Activated CD8-positive, alpha-beta memory T cell treated with anti-CD3 and anti-CD28 coated beads, Interleukin-2, amount 50 U/mL, for 1 hour (primary cell): Measurements from ENCODE around the gene CTBP1.

Source experiments
- DNase-seq: peaks from one replicate; pipeline ENCODE4 v3.0.0-alpha.2; 2020; ENCODE audit errors: extremely low read depth

Gene CTBP1

DNA sequence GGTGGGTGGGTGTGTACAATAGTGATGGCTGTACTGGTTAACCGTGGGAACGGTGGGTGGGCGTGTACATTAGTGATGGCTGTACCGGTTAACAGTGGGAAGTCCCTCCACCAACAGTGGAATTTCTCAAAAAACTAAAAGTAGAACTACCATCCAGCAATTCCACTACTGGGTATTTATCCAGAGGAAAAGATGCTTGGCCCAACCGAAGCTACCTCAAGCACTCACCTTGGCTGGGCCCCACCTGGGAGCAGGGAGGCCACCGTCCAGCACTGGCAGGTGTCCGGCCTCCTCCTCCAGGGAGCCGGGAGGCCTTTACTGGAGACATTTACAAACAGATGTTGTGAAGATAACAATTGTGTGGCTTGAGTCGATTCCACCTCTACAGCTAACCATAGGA lies 34.8 kb upstream of the CTBP1 start:
- no peak for DNase-seq

DNA sequence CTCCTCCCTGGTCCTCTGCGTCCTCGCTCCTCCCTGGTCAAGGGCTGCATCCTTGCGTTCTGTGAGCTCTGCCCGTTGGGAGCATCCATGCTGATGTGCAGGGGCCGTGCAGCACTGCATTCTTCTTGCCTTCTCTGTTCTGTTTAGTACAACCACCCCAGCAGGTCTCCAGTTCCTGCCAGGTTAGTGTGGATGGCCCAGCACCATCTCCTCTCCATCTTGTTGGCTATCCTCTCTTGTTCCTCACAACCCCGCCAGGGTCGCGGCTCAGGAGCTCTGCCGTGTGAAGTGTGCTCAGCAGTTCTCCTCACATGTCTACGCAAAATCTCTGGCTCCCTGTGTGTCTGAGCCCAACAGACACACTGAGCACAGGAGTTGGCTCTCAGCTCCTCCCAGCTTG lies 30.3 kb upstream of the CTBP1 start:
- no peak for DNase-seq

DNA sequence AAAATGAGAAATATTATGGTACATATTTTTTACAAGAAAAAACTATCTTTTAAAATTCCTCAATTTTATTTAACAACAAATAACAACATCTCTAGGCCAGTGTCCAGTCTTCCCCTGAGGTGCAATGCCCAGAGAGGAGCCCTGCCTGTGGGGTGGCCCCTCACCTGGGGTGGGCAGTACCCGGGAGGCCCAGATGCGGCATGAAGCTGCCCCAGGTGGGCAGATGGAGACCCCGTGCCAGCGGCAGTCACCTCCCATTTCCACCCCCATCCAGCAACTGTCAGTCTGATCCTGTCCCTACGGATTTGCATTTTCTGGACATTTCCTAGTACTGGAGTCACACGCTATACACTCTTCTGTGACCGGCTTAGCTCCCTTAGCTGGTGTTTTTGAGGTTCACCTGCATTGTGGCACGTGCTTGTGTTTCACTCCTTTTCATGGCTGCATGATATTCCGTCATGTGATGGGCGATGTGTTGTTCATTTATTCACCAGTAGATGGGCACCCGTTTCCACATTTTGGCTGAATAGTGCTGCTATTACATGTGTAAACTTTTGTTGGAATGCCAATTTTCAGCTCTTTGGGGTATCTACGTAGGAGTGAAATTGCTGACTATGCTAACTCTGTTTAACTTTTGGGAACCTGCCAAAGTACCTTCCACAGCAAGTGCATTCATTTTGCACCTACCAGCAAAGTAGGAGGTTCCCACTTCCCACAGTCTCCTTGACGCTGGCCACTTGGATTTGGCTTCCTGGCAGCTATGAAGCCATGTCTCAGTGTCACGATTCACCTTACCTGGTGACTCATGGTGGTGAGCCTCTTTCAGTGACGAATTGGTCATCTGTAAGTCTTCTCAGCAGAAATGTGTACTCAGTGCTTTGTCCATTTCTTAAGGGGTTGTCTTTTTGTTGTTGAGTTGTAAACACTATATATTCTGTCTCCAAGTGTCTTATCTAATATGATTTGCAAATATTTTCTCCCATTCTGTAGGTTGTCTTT lies 29.0 kb upstream of the CTBP1 start:
- no peak for DNase-seq

DNA sequence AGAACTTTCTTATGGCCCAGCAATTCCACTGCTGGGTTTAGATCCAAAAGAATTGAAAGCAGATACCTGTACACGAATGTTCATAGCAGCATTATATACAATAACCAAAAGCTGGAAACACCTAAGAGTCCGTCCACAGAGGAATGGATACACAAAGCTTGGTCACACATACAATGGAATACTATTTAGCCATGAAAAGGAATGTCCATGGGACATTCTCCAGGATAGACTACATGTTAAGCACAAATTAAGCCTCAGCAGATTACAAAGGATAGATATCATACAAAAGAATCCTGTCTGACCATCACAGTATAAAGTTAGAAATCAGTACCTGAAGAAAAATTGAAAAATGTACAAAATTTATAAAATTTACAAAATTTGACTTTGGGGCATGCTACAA lies 28.1 kb upstream of the CTBP1 start:
- no peak for DNase-seq

DNA sequence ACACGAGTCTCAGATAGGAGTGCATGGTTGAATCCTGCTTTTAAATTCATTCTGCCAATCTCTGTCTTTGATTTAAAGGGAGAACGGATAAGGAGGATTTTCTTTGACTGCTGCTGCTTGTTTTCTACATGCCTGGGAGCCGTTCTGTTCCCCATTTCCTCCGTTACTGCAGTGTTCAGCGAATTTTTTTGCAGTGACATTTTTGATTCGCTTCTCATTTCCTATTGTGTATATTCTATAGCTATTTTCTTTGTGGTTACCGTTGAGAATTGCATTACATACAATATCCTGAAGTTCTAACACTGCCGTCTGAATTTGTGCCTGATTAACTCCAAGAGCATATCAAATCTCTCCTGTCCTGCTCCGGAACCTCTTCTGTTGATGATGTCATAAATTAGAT lies 25.9 kb upstream of the CTBP1 start:
- no peak for DNase-seq

DNA sequence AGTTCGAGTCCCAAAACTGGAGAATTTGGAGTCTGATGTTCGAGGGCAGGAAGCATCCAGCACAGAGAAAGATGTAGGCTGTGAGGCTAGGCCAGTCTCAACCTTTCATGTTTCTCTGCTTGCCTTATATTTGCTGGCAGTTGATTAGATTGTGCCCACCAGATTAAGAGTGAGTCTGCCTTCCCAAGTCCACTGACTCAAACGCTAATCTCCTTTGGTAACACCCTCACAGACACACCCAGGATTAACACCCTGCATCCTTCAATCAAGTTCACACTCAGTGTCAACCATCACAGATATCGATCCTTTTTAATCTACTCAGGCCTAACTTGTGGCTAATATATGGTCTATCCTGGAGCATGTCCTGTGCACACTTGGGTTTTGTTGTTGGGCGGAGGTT lies 22.8 kb upstream of the CTBP1 start:
- DNase-seq, result no peak

DNA sequence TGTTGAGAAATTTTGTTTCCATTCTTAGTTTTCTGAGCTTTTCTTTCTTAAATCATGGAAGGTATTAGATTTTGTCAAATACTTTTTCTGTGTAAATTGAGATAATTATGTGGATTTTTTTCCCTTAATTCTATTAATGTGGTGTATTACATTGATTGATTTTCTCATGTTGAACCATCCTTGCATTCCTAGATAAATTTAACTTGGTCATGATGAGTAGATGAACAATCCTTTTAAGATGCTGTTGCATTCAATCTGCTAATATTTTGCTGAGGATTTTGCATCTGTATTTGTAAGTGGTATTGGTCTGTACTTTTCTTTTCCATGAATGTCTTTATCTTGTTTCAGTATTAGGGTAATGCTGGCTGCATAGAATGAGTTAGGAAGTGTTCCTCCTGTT lies 20.3 kb upstream of the CTBP1 start:
- DNase-seq, result no peak

DNA sequence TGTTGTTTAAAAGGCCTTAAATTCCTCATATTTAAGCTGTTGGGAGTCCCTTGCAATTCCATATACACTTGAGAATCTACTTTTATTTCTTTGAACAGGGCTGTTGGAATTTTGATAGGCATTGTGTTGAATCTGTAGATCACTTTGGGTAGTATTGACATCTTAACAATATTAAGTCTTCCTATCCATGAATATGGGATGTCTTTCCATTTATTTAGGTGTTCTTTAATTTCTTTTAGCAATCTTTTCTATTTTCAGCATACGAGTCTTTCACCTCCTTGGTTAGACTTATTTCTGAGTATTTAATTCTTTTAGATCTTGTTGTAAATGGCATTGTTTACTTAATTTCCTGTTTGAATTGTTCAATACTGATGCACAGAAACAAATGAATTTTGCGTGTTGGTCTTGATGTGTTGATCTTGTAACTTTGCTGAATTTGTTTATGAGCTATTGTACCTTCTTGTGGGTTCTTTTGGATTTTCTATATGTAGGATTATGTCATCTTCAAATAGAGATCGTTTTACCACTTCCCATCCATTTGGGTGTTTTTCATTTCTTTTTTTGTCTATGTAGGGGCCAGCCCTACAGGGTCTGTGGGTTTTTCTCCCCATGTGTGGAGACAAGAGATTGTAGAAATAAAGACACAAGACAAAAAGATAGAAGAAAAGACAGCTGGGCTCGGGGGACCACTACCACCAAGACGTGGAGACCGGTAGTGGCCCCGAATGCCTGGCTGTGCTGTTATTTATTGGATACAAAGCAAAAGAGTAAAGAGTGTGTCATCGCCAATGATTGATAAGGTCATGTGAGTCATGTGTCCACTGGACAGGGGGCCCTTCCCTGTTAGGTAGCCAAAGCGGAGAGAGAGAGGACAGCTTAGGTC lies 18.2 kb upstream of the CTBP1 start:
- DNase-seq, result no peak

DNA sequence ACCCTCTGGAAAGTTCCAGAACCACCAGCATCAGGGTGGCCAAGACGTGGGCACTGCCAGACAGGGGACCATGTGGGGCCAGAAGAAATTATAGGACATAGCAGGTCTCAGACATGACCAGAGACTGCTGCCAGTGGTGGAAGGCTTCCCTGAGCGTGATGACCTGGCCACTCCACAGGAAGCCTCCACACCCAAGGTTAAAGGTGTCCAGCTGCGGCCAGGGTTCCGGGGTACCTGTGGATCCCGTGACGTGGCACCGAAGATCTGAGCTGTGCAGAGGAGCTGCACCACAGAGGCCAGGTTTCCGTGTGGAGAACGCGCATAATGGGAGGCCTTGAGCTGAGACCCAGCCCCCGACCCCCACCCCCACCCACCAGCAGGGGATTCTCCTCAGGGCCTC lies 16.4 kb upstream of the CTBP1 start:
- DNase-seq, result no peak

DNA sequence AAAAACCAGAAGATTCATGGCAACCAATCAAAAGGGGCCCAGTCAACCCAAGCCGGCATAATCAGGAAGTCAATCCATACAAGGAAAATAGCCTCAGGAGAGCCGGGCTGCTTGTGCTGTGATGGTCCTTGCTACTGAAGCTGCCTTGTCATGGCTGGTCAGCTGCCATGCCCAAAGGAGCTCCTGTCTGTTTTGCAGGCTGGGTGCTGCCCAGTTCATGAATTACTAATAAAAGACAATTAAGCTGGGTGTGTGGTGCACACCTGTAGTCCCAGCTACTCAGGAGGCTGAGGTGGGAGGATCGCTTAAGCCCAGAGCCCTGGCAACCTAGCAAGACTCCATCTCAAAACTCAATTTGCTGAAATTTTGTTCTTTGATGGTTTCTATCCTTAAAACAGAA lies 16.0 kb upstream of the CTBP1 start:
- no peak for DNase-seq

DNA sequence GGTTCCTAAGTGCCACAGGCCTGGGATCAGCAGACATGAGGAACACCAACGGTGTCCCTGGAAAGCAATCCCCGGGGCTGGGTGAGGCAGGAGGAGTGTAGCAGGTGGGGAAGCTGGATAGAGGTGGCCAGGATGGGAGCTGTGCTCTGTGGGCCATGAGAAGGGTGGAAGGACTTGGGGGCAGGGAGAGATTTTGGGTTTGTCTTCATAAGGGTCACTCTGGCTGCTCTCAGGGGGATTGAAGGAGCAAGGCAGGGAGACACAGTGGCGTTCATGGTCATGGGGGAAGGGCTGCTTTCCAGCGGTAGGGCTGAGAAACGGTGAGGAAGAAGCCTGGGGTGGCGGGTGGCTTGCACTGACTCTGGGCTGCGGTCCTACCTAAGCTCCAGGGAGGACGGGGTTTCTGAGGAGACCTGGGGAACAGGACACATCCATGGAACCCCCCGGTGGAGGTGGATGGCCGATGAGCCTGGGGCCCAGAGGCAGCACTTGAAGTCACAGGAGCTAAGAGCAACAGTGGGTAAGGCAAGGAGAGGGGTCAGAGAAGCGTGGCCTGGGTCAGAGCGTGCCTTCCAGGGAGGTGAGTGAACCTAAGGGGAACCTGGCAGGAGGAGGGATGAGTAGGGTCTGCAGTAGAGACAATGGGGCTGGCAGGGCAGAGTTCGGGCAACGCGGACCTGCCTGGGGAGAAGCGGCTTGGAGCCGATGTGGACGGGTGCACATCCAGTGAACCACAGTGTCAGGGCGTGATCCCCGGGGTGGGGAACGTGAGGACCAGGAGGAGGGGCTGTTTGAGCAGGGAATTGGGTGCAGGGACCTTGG lies 12.4 kb upstream of the CTBP1 start:
- no peak for DNase-seq

DNA sequence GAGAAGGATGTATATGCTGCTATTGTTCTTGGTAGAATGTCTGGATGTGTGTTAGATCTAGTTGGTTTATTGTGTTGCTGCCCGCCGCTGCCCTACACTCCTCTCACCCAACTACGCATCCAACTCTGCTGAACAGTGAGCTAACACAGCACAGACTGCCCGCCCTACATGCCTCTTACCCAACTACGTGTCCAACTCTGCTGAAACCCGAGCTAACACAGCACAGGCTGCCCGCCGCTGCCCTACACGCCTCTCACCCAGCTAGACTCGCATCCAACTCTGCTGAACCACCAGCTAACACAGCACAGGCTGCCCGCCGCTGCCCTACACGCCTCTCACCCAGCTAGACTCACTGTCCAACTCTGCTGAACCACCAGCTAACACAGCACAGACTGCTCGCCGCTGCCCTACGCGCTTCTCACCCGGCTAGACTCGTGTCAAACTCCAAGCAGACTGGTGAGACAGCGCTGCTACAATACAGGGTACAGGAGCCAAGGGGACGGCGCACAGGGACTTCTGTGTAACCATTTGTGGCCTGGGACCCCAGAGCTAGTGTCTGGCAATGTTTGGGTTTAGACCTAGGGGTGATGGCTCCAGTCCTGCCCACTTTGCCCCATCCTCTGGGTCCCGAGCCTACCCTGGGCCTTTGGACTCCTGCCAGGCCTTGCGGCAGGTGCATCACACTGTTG lies 11.6 kb upstream of the CTBP1 start:
- DNase-seq, result no peak

DNA sequence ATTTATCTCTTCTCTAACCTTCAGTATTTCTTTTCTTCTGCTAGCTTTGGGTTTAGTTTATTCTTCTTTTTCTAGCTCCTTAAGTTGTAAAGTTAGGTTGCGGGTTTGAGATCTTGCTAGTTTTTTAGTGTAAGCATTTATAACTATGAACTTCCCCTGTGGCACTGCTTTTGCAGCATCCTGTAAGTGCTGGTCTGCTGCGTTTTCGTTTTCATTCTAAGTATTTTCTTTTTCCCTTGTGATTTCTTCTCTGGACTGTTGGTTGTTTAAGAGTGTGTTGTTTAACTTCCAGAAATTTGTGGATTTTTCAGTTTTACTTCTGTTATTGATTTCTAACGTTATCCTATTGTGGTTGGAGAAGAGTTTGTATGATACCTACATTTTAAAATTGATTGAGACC lies 11.0 kb upstream of the CTBP1 start:
- DNase-seq, result no peak

DNA sequence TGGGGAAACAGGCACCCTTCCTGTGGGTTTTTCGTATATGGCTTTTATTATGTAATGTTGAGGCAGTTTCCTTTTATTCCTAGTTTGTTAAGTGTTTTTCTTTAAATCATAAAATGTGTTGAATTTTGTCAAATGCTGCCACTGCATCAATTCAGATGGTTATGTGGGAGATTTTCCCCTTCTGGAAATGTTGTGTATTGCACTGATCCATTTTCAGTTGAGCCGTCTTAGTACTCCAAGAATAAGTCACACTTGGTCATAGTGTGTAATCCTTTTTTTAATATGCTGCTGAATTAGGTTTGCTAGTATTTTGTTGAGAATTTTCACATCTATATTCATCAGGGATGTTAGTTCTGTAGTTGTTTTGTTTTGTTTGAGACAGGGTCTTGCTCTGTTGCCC lies 9.5 kb upstream of the CTBP1 start:
- no peak for DNase-seq

DNA sequence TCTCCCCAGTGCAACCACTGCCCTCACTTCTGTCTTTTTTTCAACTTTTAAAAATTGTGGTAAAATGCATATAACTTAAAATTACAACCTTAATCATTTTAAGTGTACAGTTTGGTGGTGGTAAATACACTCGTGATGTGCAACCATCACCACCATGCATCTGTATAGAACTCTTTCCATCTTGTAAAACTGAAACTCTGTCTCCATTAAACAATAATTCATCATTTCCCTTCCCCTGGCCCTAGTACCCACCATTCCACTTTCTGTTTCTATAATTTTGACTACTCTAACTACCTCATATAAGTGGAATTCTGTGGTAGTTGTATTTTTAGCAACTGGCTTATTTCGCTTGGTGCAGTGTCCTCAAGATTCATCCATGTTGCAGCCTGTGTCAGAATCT lies 6.8 kb upstream of the CTBP1 start:
- no peak for DNase-seq

DNA sequence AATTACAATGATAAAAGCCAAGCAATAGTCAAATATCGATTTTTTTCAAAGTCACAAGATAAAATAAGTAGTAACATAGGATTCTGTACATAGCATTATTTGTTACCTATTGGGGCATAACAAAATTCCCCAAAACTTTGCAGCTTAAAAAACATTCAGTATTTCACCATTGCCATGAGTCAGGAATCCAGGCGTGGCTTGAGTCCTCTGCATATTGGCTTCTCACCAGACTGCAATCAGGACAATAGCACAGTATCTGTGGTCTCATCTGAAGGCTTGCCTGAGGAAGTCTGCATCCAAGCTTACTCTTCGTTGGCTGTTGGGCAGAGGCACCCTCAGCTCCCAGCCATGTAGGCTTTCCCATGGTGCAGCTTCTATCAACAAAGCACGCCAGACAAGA lies 6.2 kb upstream of the CTBP1 start:
- DNase-seq, result no peak

DNA sequence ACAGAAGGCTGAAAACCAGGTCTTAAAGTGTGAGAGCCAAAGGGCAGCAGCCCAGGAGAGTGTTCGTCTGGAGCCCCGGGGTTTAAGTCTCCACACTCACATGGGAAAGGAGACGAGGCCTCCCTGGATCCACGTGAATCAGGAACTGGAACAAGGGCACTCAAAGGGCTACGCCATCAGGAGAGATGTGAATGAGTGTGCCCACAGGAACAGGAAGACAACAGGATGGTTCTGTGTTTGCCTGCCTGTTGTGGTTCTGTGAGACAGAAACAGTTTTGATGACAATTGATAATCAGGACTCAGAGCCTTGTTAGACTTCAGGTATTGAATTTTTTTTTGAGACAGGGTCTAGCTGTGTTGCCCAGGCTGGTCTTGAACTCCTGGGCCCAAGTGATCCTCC lies 4.9 kb upstream of the CTBP1 start:
- no peak for DNase-seq

DNA sequence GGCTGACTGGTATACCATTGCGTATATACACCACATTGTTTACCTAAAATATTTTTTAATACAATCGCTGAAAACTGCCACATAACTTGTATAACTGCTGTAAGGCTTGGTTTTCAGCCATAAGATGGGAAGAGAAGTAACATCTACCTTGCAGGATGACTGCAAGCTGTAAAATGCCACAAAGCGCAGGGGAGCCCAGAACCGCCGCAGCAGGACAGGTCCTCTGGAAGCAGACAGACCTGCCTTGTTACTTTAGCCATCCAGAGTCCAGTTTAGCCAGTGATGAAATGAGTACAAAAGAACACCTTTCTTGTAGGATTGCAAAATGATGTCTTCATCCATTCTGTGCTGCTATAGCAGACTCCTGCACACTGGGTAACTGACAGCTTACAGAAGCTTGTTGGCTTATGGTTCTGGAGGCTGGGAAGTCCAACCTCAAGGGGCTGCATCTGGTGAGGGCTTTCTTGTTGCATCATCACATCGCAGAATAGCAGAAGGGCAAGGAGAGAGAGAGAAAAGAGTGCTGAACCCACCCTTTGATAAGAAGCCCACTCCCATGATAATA lies 4.1 kb upstream of the CTBP1 start:
- no peak for DNase-seq

DNA sequence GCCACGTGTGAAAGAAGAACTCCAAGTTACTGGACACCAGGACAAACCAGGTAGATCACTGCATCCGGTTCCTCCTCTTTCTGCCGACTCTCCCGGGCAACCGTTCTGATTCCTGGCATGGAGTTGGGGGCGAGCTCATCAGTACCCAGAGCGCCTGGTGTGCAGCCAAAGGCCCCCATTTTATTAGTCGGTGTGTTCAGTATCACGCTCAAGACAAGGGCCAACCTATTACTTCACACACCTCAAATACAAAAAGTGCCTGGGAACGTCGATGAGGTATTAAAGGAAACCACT lies 2.8 kb upstream of the CTBP1 start:
- no peak for DNase-seq

DNA sequence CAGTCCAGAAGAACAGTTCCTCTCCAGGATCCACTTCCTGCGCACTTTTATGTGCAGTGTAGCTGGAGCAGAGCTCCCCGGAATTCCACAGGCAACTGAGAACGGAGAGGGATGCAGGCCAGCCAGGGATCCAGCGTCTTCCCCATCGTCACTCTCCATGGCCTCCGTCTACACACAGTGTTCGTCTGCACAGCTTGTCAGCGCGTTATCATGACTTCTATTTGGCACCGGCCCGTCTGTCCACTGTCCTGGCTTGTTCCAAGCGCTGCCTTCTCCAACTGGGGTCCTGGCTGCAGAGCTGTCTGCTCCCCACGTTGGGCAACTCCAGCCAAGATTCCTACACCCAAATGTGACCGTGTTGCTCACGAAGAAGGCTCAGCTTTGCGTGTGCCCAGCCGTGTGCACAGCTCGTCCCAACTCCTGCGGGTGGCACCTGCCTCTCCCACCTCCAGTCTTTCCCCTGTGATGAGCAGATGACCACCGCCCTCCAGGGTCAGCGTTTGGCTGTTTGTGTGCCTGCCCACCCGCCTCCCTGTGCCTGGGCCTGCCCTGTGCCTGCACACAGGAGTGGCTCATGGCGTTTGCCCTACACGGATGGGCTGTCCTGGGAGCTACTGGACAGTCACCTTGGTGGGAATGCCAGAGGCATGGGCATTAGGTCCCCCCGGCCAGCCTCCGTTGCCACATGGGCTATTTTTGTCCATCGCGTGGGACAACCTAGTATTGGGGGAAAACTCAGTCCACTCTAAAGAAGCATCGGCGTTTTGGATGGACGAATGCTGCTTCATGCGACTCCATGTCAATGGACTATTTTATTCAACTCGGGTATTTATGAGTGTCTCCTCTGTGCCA lies 2.2 kb upstream of the CTBP1 start:
- no peak for DNase-seq

DNA sequence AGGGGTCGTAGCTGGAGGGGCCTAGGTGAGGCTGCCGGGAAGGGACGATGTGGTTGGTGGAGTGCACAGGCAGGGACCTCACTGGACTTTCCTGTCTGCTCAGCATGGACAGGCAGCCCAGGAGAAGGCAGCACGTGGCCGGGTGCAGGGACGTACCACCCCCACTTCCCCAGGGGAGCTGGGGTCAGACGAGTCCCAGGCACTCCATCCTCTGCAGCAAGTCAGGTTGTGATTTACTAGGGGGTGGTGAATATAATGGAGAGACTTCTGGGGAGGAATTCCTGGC lies 1.5 kb upstream of the CTBP1 start:
- DNase-seq, result no peak
